Fibroblast of mammary gland (primary cell): ENCODE measurements around the gene PABPC4L.
A peak's percentile ranks its signal among the peaks of the same experiment; 100 is the strongest.

Experiments
- DNase-seq: peaks from one replicate; pipeline ENCODE4 v3.0.0-alpha.2; 2010; ENCODE audit warnings: low read depth
- H3K4me3 ChIP-seq: 2 replicates; pipeline ENCODE4 v1.5.1; 2011; ENCODE audit warnings: low read depth, mild to moderate bottlenecking, low read length, moderate library complexity; ENCODE audit not compliant: control insufficient read depth
- CTCF ChIP-seq: conservative IDR thresholded peaks from 2 replicates; pipeline ENCODE4 v1.5.1; 2011; ENCODE audit warnings: low read depth, low read length, inconsistent platforms; ENCODE audit not compliant: control insufficient read depth, insufficient read depth

PABPC4L gene

GRCh38 chr4:134202166-134202956 is 772 bp upstream of the PABPC4L start:
- peak; percentile 8 for DNase-seq
- H3K4me3 ChIP-seq, result peak overlapping the region; percentile 36

GRCh38 chr4:134200811-134201215 is 776 bp downstream of the PABPC4L start:
- no peak for TF ChIP-seq CTCF
- peak overlapping the region; percentile 36 for H3K4me3 ChIP-seq
- no peak for DNase-seq

More at GRCh38 chr4:134202166-134202956, 772 bp upstream of the PABPC4L start:
- no peak for TF ChIP-seq CTCF

- H3K4me3 ChIP-seq, result no peak overlapping the region
- no peak for TF ChIP-seq CTCF
- DNase-seq, result no peak
Observed at GRCh38 chr4:134189949-134190348, 11.6 kb downstream of the PABPC4L start.

GRCh38 chr4:134189480-134189879 is 12.1 kb downstream of the PABPC4L start:
- DNase-seq, result no peak
- TF ChIP-seq CTCF, result no peak
- H3K4me3 ChIP-seq, result no peak overlapping the region

- H3K4me3 ChIP-seq, result no peak overlapping the region
- no peak for DNase-seq
- TF ChIP-seq CTCF, result no peak
Observed at GRCh38 chr4:134178706-134179105, 22.9 kb downstream of the PABPC4L start.

- no peak overlapping the region for H3K4me3 ChIP-seq
- DNase-seq, result no peak
- no peak for TF ChIP-seq CTCF
Observed at GRCh38 chr4:134174271-134174670, 27.3 kb downstream of the PABPC4L start.
